Chondrocyte (in vitro differentiated cells): ENCODE measurements around the gene NEURL1B. TPM values are rescaled to one million over a fixed set of nuclear protein-coding genes. Genes with fewer than 3 reads are reported as not detected.

ENCODE experiments used
- DNase-seq: peaks from one replicate; pipeline ENCODE4 v3.0.0; 2021; ENCODE audit warnings: mixed read lengths, low spot score
- H3K27ac Mint-ChIP-seq: one replicate; pipeline ENCODE4 v1.8.0; 2021; ENCODE audit warnings: mild to moderate bottlenecking, moderate library complexity, mixed read lengths; ENCODE audit not compliant: unreplicated experiment
- H3K27me3 Mint-ChIP-seq: 2 replicates; pipeline ENCODE4 v1.8.0; 2021; ENCODE audit warnings: low read depth, mixed read lengths
- H3K36me3 Mint-ChIP-seq: 2 replicates; pipeline ENCODE4 v1.8.0; 2021; ENCODE audit warnings: low read depth, mixed read lengths
- H3K4me1 Mint-ChIP-seq: 2 replicates; pipeline ENCODE4 v1.8.0; 2021; ENCODE audit warnings: low read depth, mild to moderate bottlenecking, mixed read lengths
- H3K4me3 Mint-ChIP-seq: one replicate; pipeline ENCODE4 v1.8.0; 2021; ENCODE audit warnings: mild to moderate bottlenecking, moderate library complexity, mixed read lengths; ENCODE audit not compliant: unreplicated experiment
- H3K9me3 Mint-ChIP-seq: 2 replicates; pipeline ENCODE4 v1.8.0; 2021; ENCODE audit warnings: low read depth, mixed read lengths
- CTCF ChIP-seq: fragments of 200-600 bp; sonication (generic); IDR thresholded peaks from 2 replicates; pipeline ENCODE4 v1.5.0; 2021; ENCODE audit warnings: antibody characterized with exemption, mild to moderate bottlenecking, moderate library complexity
- total RNA-seq: library from RNA; stranded (reverse); gene quantifications from 3 replicates; pipeline ENCODE4 v1.2.1, GENCODE V29; 2021

Gene NEURL1B
- total RNA-seq, 1 donor from 2014 or later = 5.4 TPM

- no peaks in the 10 kb centered on the region for H3K9me3 Mint-ChIP-seq
- H3K27me3 Mint-ChIP-seq = peaks cover 41% of the 10 kb centered on the region
- H3K36me3 Mint-ChIP-seq = no peaks in the 10 kb centered on the region
- DNase-seq = no peak
- no peak overlapping the region for H3K27ac Mint-ChIP-seq
- H3K4me1 Mint-ChIP-seq = no peaks in the 10 kb centered on the region
- H3K4me3 Mint-ChIP-seq = no peak overlapping the region
- no peak for TF ChIP-seq CTCF
These were observed 16.7 kb upstream of the NEURL1B start for GRCh38 chr5:172624083-172624995.

GRCh38 chr5:172624996-172625964 lies 15.8 kb upstream of the NEURL1B start:
- Mint-ChIP-seq H3K4me1 (no peaks in the 10 kb centered on the region), H3K27me3 (peaks cover 39% of the 10 kb centered on the region), H3K36me3 (no peaks in the 10 kb centered on the region), H3K9me3 (no peaks in the 10 kb centered on the region), H3K4me3 (no peak overlapping the region), H3K27ac (no peak overlapping the region)
- TF ChIP-seq CTCF = no peak
- DNase-seq = no peak

- no peak for TF ChIP-seq CTCF
- DNase-seq = no peak
- Mint-ChIP-seq H3K36me3 (no peaks in the 10 kb centered on the region), H3K27ac (no peak overlapping the region), H3K4me1 (no peaks in the 10 kb centered on the region), H3K4me3 (no peak overlapping the region), H3K9me3 (no peaks in the 10 kb centered on the region), H3K27me3 (peaks cover 42% of the 10 kb centered on the region)
These were observed 15.0 kb upstream of the NEURL1B start for GRCh38 chr5:172626031-172626581.

GRCh38 chr5:172630082-172630481 lies 11.0 kb upstream of the NEURL1B start:
- H3K27ac Mint-ChIP-seq = no peak overlapping the region
- no peaks in the 10 kb centered on the region for H3K4me1 Mint-ChIP-seq
- no peak for TF ChIP-seq CTCF
- no peaks in the 10 kb centered on the region for H3K36me3 Mint-ChIP-seq
- H3K9me3 Mint-ChIP-seq = no peaks in the 10 kb centered on the region
- DNase-seq = no peak
- peaks cover 26% of the 10 kb centered on the region for H3K27me3 Mint-ChIP-seq
- H3K4me3 Mint-ChIP-seq = no peak overlapping the region

- Mint-ChIP-seq H3K27me3 (peaks cover 22% of the 10 kb centered on the region), H3K36me3 (no peaks in the 10 kb centered on the region), H3K27ac (no peak overlapping the region), H3K4me3 (no peak overlapping the region), H3K9me3 (no peaks in the 10 kb centered on the region), H3K4me1 (no peaks in the 10 kb centered on the region)
- DNase-seq = no peak
- TF ChIP-seq CTCF = no peak
These were observed 10.6 kb upstream of the NEURL1B start for GRCh38 chr5:172630482-172630881.
